GM21619 (cell line): ENCODE data around the gene TRDN.
"Not testable (repeated sequence)": the region's sequence is repeated elsewhere in the genome, so short reads cannot be mapped to it uniquely, and the experiment has no call there.

Experiments used
- ATAC-seq: cut with Tn5 transposase; IDR thresholded peaks from one replicate; pipeline ENCODE4 v1.9.1; 2021; ENCODE audit not compliant: unreplicated experiment

TRDN gene

GRCh38 chr6:123509112-123509511, 127.6 kb downstream of the TRDN start:
- no peak for ATAC-seq

GRCh38 chr6:123508290-123508689, 128.5 kb downstream of the TRDN start:
- no peak for ATAC-seq

GRCh38 chr6:123507582-123507981, 129.2 kb downstream of the TRDN start:
- ATAC-seq = no peak

GRCh38 chr6:123503619-123504018, 133.1 kb downstream of the TRDN start:
- ATAC-seq = no peak

- no peak for ATAC-seq
Measured at GRCh38 chr6:123497025-123497424, 139.7 kb downstream of the TRDN start.

- ATAC-seq = no peak
Measured at GRCh38 chr6:123489589-123489988, 147.2 kb downstream of the TRDN start.

- no peak for ATAC-seq
Measured at GRCh38 chr6:123480986-123481385, 155.8 kb downstream of the TRDN start.

GRCh38 chr6:123472025-123472702, 164.6 kb downstream of the TRDN start:
- ATAC-seq = not testable (repeated sequence)

- no peak for ATAC-seq
Measured at GRCh38 chr6:123467392-123467791, 169.4 kb downstream of the TRDN start.

- no peak for ATAC-seq
Measured at GRCh38 chr6:123462152-123462551, 174.6 kb downstream of the TRDN start.

- no peak for ATAC-seq
Measured at GRCh38 chr6:123458218-123458617, 178.5 kb downstream of the TRDN start.

- ATAC-seq = no peak
Measured at GRCh38 chr6:123456836-123457235, 179.9 kb downstream of the TRDN start.

- no peak for ATAC-seq
Measured at GRCh38 chr6:123454448-123454847, 182.3 kb downstream of the TRDN start.

- not testable (repeated sequence) for ATAC-seq
Measured at GRCh38 chr6:123453071-123453470, 183.7 kb downstream of the TRDN start.

GRCh38 chr6:123448306-123448884, 188.4 kb downstream of the TRDN start:
- ATAC-seq = no peak

- ATAC-seq = no peak
Measured at GRCh38 chr6:123447315-123447937, 189.3 kb downstream of the TRDN start.

GRCh38 chr6:123439371-123439770, 197.4 kb downstream of the TRDN start:
- no peak for ATAC-seq

GRCh38 chr6:123434186-123434585, 202.6 kb downstream of the TRDN start:
- no peak for ATAC-seq

GRCh38 chr6:123430970-123431369, 205.8 kb downstream of the TRDN start:
- ATAC-seq = no peak

- ATAC-seq = no peak
Measured at GRCh38 chr6:123427008-123427407, 209.7 kb downstream of the TRDN start.

GRCh38 chr6:123423130-123423529, 213.6 kb downstream of the TRDN start:
- ATAC-seq = no peak

- ATAC-seq = no peak
Measured at GRCh38 chr6:123420512-123420911, 216.2 kb downstream of the TRDN start.
